Measurements from ENCODE around the gene PCDH9.

- TF ChIP-seq CTCF (IDR thresholded peaks at IDR 0.05) (no peak), POLR2A (IDR thresholded peaks at IDR 0.05) (no peak)
These were observed 418.7 kb downstream of the PCDH9 start for GRCh38 chr13:66811455-66811854.
